Germinal center (tissue), 1 donor: ENCODE results near the gene PCDHB2.
"Not testable (repeated sequence)": the region's sequence is repeated elsewhere in the genome, so short reads cannot be mapped to it uniquely, and the experiment has no call there.

Experiments used
- DNase-seq: peaks from one replicate; pipeline ENCODE4 v3.0.0; 2012; ENCODE audit warnings: mixed read lengths, low spot score

PCDHB2 gene

DNA sequence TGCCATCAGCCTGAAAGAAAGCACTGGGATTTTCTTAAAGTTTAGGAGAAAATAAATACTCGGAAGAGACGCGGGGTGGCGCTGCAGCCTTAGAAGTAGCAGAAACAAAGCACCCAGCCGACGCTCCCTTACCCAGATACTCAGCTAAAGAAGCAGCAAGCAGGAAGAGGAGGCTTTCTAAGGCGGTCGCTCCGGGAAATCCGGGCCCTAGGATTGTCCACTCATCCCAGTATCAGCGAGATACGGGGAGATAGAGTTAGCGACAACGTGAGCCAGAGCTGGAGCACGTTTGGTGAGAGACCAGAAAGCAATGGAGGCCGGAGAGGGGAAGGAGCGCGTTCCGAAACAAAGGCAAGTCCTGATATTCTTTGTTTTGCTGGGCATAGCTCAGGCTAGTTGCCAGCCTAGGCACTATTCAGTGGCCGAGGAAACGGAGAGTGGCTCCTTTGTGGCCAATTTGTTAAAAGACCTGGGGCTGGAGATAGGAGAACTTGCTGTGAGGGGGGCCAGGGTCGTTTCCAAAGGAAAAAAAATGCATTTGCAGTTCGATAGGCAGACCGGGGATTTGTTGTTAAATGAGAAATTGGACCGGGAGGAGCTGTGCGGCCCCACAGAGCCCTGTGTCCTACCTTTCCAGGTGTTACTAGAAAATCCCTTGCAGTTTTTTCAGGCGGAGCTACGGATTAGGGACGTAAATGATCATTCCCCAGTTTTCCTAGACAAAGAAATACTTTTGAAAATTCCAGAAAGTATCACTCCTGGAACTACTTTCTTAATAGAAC, at the start of gene PCDHB2:
TSS of gene PCDHB2 (plus strand) at position 135 of the 782 bp plus-strand sequence. CDS start at position 311, 176 bp downstream.
- DNase-seq = no peak

DNA sequence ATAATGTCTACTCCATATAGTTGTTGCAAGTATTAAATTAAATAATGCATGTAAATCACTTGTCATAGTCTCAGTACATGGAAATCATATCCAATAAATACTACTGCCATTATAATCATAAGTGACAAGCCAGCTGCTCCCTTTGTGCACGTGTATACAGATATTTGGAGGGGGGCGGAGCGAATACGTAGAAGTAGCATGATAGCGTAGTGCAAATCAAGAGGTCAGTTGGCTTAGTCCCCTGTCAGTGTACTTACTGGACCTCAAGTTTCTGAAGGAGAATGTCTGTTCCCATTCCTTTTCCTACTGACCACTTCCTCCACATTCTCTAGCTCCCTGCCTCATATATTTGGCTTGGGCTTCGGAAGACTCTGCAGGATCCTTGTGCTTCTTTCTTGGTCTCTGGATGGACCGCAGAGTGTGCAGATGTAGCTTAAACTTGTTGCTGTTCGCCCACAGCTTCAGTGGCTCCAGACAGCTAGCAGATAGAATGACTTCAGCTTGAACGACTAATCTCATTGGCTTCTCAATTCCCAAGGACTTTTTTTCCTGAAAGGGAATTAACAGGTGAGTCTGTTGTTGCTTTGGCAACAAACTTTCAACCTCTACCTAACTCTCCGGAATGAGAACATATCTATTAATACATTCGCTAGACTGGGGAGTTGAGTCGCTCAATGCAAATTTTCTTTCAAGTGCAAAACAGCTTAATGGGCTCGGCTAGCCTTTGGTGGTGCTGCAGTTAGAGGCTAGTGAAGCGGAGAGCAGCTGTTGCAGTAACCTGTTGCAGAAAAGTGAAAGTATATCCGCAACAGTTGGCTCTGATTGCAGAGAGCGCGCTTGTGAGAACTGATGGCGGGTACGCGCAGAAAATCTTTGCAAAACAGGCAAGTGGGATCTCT, 43.5 kb upstream of the PCDHB2 start, which contains the start of gene PCDHB1:
TSS of gene PCDHB1 (plus strand) at position 753 of the 899 bp plus-strand sequence. CDS start at position 850, 97 bp downstream.
- DNase-seq = no peak

DNA sequence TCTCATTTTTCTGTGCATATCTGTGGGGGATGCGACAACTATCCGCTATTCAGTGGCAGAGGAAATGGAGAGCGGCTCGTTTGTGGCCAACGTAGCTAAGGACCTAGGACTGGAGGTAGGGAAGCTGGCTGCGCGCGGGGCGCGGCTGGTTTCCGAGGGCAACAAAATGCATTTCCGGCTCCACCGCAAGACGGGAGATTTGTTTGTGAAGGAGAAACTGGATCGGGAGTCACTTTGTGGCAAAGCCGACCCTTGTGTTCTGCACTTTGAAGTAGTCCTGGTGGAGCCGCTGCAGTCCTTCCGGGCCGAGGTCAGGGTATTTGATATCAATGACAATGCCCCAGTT, 42.9 kb upstream of the PCDHB2 start:
- DNase-seq = no peak

DNA sequence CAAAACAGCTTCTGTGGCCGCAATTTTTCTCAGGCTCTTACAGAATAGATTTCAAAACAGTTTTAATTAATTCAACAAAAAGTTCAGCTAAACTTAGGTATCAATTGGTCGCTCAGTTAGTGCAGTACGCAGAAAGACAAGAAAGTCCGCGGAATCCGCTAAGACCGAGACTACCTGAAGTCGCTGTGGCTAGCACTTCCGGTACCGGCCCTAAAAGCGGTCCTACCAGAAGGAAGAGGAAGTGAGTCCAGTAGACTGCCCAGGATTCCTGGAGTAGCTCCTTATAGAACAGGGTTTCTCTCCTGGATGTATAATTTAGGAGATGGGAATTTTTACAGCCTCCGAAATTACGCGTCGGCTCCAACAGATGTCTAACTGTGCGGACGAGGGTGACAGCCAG, 16.6 kb upstream of the PCDHB2 start:
- DNase-seq = no peak

DNA sequence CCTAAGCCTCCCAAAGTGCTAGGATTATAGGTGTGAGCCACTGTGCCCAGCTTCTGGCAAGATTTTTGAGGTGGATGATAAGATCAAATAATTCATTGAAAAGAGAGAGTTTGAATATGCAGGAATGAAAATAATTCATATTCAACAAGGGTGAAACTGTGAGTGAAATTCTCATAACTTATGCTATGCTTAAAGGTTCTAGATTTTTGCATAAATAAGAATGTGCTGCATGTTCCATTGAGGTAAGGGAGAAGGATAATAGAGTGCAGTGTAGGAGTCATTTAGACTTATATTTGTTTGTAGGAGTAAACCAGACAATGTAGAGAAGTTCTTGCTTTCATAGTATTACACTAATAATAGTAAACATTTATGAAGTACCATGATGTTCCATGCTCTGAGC, 12.2 kb upstream of the PCDHB2 start:
- DNase-seq = no peak

DNA sequence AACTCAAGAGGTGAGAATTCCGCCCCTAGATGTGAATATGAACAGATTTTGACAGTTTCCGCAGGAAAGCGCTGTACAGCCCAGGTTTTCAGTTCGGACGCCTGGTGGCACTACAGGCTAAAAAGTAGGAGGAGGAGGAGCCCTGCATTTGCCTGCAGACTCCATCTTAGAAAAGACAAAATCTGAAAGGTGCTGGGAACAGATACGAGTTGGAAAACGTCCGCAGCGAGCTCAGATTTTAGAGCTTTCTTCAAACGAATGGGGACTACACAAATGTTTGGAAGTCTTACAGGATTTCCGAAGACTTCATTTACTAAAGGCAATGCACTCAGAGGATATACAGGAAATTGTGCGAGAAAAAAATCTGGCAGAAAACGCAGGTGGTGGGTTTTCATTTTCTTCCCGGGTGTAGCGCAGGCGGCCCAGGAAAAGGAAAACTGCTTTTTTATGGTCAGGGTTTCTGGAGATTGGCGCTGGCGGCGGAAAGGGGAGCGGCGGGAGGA, 9.9 kb upstream of the PCDHB2 start:
- no peak for DNase-seq

DNA sequence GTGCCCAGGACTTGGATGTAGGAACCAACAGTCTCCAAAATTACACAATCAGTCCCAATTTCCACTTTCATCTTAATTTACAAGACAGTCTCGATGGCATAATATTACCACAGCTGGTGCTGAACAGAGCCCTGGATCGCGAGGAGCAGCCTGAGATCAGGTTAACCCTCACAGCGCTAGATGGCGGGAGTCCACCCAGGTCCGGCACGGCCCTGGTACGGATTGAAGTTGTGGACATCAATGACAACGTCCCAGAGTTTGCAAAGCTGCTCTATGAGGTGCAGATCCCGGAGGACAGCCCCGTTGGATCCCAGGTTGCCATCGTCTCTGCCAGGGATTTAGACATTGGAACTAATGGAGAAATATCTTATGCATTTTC, 837 bp downstream of the PCDHB2 start:
- DNase-seq = no peak

DNA sequence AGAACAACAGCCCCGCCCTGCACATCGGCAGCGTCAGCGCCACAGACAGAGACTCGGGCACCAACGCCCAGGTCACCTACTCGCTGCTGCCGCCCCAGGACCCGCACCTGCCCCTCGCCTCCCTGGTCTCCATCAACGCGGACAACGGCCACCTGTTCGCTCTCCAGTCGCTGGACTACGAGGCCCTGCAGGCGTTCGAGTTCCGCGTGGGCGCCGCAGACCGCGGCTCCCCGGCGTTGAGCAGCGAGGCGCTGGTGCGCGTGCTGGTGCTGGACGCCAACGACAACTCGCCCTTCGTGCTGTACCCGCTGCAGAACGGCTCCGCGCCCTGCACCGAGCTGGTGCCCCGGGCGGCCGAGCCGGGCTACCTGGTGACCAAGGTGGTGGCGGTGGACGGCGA, 1.8 kb downstream of the PCDHB2 start:
- not testable (repeated sequence) for DNase-seq

DNA sequence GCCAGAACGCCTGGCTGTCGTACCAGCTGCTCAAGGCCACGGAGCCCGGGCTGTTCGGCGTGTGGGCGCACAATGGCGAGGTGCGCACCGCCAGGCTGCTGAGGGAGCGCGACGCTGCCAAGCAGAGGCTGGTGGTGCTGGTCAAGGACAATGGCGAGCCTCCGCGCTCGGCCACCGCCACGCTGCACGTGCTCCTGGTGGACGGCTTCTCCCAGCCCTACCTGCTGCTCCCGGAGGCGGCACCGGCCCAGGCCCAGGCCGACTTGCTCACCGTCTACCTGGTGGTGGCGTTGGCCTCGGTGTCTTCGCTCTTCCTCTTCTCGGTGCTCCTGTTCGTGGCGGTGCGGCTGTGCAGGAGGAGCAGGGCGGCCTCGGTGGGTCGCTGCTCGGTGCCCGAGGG, 2.2 kb downstream of the PCDHB2 start:
- not testable (repeated sequence) for DNase-seq

DNA sequence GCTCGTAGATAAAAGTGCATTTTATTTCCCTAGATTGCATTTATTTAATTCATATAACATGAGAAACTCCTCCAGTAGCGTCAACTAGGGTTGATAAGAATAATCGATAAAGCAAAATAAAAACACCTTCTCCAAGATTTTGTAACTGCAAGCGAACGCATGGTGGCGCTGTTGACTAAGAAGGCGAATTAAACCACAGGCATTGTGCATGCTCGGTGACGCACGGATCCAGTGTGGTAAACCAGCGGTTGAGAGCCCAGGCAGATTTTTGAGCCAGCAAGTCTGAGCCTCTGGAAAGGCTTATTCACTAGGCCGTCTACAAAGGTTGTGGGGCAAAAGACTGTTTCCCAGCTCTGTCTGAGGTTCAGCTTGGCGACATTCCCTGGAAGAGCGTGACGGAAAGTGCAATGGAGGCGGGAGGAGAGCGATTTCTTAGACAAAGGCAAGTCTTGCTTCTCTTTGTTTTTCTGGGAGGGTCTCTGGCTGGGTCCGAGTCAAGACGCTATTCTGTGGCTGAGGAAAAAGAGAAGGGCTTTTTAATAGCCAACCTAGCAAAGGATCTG, 5.9 kb downstream of the PCDHB2 start, which contains the start of gene PCDHB3:
TSS of gene PCDHB3 (plus strand) at position 231 of the 563 bp plus-strand sequence. CDS start at position 408, 177 bp downstream.
- no peak for DNase-seq

DNA sequence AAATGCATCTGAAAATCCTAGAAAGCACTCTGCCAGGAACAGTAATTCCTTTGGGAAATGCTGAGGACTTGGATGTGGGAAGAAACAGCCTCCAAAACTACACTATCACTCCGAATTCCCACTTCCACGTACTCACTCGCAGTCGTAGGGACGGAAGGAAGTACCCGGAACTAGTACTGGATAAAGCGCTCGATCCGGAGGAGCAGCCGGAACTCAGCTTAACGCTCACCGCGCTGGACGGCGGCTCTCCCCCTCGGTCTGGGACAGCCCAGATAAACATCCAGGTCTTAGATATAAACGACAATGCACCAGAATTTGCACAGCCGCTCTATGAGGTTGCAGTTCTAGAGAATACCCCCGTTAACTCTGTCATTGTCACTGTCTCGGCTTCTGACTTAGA, 6.6 kb downstream of the PCDHB2 start:
- DNase-seq = no peak

DNA sequence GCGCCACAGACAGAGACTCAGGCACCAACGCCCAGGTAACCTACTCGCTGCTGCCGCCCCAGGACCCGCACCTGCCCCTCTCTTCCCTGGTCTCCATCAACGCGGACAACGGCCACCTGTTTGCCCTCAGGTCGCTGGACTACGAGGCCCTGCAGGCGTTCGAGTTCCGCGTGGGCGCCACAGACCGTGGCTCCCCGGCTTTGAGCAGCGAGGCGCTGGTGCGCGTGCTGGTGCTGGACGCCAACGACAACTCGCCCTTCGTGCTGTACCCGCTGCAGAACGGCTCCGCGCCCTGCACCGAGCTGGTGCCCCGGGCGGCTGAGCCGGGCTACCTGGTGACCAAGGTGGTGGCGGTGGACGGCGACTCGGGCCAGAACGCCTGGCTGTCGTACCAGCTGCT, 7.7 kb downstream of the PCDHB2 start:
- DNase-seq = not testable (repeated sequence)

DNA sequence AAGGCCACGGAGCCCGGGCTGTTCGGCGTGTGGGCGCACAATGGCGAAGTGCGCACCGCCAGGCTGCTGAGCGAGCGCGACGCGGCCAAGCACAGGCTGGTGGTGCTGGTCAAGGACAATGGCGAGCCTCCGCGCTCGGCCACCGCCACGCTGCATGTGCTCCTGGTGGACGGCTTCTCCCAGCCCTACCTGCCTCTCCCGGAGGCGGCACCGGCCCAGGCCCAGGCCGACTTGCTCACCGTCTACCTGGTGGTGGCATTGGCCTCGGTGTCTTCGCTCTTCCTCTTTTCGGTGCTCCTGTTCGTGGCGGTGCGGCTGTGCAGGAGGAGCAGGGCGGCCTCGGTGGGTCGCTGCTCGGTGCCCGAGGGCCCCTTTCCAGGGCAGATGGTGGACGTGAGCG, 8.1 kb downstream of the PCDHB2 start:
- DNase-seq = not testable (repeated sequence)

DNA sequence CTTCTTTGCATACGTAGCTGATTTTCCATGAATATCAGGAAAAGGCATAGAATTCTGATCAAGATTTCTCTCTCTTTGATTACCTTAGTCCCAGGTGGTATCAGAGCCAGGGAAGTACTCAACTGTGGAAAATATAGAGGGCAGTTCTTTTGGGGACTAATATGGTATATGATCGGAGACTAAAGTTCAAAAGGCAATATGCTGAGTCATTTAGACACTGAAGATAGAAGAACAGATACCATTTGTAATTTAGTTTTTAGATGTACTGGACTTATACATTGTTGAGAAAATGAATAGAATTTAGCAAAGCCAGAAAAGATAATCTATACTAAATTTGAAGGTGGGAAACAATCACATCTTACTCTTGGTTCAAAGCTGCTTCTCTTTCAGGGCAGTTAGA, 10.9 kb downstream of the PCDHB2 start:
- DNase-seq = no peak

DNA sequence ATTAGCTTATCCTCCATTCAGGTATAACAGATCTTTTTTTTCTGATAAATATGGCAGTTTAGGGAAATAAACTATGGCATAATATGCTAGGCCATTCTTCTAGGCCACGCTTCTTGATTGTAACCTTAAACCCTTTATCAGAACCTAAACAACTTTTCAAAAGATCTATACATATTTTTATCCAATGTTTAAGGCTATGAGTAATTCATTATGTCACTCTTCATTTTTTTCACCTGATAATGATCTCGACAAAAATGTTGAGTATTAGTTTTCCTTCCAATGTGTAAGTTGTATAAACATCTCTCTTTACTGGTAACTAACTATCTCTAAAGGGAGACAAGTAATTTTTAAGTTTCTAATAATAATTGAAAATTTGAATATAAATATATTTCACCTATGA, 24.8 kb downstream of the PCDHB2 start:
- DNase-seq = no peak

DNA sequence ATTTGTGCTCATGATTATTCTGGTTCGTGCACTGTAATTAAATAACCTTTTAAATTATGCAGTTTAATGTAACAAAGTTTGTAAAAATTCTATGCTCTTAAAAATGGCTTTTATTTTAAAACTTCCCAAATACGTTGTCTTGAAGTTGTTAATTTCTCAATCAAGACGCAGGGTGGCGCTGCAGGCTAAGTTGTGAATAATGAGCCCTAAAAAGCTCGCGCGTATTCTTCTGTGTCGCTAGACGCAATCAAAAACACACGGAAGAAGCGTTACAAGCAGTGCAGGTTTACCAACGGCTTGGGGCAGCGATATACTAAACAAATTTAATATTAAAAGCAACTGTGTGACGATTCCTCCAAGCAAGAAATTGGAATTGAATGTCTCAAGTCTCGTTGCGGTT, 27.1 kb downstream of the PCDHB2 start, which contains the start of gene PCDHB4:
TSS of gene PCDHB4 (plus strand) at position 256 of the 400 bp plus-strand sequence. CDS start 181 bp downstream, outside the sequence.
- no peak for DNase-seq

DNA sequence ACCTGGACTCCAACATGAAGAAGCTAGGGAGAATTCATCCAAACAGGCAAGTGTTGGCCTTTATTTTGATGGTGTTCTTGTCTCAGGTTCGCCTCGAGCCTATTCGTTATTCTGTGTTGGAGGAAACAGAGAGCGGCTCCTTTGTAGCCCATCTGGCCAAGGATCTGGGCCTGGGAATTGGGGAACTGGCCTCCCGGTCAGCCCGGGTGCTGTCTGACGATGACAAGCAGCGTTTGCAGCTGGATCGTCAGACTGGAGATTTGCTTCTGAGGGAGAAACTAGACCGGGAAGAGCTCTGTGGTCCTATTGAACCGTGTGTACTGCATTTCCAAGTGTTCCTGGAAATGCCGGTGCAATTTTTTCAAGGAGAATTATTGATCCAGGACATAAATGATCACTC, 27.6 kb downstream of the PCDHB2 start:
- DNase-seq = no peak

DNA sequence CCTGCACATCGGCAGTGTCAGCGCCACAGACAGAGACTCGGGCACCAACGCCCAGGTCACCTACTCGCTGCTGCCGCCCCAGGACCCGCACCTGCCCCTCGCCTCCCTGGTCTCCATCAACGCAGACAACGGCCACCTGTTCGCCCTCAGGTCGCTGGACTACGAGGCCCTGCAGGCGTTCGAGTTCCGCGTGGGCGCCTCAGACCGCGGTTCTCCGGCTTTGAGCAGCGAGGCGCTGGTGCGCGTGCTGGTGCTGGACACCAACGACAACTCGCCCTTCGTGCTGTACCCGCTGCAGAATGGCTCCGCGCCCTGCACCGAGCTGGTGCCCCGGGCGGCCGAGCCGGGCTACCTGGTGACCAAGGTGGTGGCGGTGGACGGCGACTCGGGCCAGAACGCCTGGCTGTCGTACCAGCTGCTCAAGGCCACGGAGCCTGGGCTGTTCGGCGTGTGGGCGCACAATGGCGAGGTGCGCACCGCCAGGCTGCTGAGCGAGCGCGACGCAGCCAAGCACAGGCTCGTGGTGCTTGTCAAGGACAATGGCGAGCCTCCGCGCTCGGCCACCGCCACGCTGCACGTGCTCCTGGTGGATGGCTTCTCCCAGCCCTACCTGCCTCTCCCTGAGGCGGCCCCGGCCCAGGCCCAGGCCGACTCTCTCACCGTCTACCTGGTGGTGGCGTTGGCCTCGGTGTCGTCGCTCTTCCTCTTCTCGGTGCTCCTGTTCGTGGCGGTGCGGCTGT, 29.2 kb downstream of the PCDHB2 start:
- DNase-seq = not testable (repeated sequence)

DNA sequence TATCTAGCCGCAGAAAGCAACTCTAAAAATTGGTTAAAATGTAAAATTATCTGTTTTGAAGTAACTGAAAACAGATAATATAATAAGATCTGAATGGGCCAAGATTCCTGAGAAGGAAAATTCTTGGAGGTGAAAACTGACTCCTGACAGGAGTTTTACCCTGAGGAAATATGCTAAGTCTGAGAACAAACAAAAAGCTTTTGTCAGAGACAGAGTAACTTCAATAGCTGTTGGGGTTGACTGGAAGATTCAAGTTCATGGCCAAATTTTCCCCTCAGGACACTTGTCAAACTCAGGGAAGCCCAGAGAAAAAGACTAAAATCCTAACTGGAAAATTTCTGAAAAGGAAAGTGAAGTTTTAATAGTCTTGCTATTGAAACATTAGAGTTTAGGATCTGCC, 32.9 kb downstream of the PCDHB2 start:
- DNase-seq = no peak

DNA sequence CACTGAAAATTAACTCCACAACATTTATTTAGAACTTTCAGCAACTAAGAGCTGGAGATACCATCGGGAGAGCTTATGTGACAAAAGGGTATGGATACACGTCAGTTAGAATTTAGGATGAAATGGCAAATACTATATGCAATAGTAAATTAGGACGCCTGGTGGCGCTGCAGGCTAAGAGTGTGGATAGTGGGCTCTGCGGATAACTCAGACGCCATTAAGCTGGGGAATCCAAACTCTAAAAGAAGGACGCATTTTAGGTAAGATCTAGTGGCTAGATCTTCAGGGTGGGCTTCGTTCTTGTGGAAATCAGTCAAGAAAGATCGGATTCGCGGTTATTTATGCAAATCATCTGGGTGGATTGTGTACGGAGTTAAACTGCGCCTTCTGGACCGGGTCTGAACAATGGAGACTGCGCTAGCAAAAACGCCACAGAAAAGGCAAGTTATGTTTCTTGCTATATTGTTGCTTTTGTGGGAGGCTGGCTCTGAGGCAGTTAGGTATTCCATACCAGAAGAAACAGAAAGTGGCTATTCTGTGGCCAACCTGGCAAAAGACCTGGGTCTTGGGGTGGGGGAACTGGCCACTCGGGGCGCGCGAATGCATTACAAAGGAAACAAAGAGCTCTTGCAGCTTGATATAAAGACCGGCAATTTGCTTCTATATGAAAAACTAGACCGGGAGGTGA, 40.8 kb downstream of the PCDHB2 start, which contains the start of gene PCDHB5:
TSS of gene PCDHB5 (plus strand) at position 177 of the 688 bp plus-strand sequence. CDS start at position 406, 229 bp downstream.
- no peak for DNase-seq
